T-helper 17 cell (primary cell): ENCODE results near the gene PPM1D. TPM values are rescaled to one million over a fixed set of nuclear protein-coding genes. Genes with fewer than 3 reads are reported as not detected.
"Not testable (repeated sequence)": the region's sequence is repeated elsewhere in the genome, so short reads cannot be mapped to it uniquely, and the experiment has no call there.

Source experiments
- ATAC-seq: fragments of 150-1000 bp; cut with Tn5 transposase; 2 replicates; pipeline ENCODE4 v1.10.0; 2021; ENCODE audit warnings: mild to moderate bottlenecking, moderate library complexity
- DNase-seq, 3 donors: peaks; one replicate each; pipeline versions ENCODE4 v3.0.0 to v3.0.0-alpha.2; 2020 to 2021
- H3K9me3 ChIP-seq: one replicate; pipeline ENCODE4 v1.7.0; 2013; ENCODE audit warnings: low read length, mild to moderate bottlenecking; ENCODE audit not compliant: control insufficient read depth, poor library complexity, severe bottlenecking
- H3K27ac Mint-ChIP-seq: one replicate; pipeline ENCODE4 v1.8.0; 2022; ENCODE audit warnings: mild to moderate bottlenecking, moderate library complexity, mixed read lengths
- H3K27me3 Mint-ChIP-seq: one replicate; pipeline ENCODE4 v1.8.0; 2022; ENCODE audit warnings: mixed read lengths
- H3K36me3 Mint-ChIP-seq: one replicate; pipeline ENCODE4 v1.8.0; 2022; ENCODE audit warnings: low read depth, mixed read lengths
- H3K4me1 Mint-ChIP-seq: one replicate; pipeline ENCODE4 v1.8.0; 2022; ENCODE audit warnings: mild to moderate bottlenecking, mixed read lengths
- H3K4me3 Mint-ChIP-seq: one replicate; pipeline ENCODE4 v1.8.0; 2022; ENCODE audit warnings: mild to moderate bottlenecking, moderate library complexity, mixed read lengths
- total RNA-seq, 4 donors: library from RNA in 2 of 4; stranded (reverse) in 2 of 4; gene quantifications; one replicate each; pipeline ENCODE4 v1.2.3 and lab custom pipeline; 2022 to 2026

The PPM1D gene
- total RNA-seq, 2 donors from 2014 or later = 20.0 to 24.5 TPM

DNA sequence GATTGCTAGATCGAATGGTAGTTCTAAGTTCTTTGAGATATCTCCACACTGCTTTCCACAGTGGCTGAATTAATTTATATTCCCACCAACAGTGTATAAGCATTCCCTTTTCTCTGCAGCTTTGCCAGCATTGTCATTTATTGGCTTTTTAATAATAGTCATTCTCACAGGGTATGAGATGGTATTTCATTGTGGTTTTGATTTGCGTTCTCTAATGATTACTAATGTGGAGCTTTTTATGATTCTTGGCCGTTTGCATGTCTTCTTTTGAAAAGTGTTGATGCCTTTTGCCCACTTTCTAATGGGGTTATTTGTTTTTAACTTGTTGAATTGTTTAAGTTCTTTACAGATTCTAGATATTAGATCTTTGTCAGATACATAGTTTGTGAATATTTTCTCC lies 41.1 kb downstream of the PPM1D start:
- Mint-ChIP-seq H3K36me3 (peaks cover 2% of the 10 kb centered on the region), H3K4me3 (no peak overlapping the region), H3K27me3 (no peaks in the 10 kb centered on the region), H3K4me1 (peaks cover 5% of the 10 kb centered on the region), H3K27ac (no peak overlapping the region)
- H3K9me3 ChIP-seq = no peaks in the 10 kb centered on the region
- DNase-seq (no peak), ATAC-seq (no peak)

DNA sequence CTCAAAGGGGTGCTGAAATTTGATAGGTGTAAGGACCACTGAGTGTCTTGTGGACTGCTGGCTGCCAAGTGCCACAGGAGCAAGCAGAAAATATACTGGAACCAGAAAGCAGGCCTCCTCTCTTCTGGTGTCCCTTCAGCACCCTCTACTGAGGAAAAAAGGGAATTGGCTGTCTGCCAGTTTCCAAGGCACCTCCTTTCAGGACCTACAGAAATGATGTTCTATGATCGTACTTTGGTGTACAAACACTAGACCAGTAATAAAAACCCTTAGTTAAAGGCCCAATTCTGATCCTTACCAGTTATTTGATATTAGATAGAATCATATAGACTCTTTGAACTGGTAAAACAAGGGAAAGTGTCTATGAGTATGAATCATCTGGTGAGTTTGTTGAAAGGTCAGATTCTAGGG lies 41.8 kb downstream of the PPM1D start:
- no peak overlapping the region for H3K27ac Mint-ChIP-seq

DNA sequence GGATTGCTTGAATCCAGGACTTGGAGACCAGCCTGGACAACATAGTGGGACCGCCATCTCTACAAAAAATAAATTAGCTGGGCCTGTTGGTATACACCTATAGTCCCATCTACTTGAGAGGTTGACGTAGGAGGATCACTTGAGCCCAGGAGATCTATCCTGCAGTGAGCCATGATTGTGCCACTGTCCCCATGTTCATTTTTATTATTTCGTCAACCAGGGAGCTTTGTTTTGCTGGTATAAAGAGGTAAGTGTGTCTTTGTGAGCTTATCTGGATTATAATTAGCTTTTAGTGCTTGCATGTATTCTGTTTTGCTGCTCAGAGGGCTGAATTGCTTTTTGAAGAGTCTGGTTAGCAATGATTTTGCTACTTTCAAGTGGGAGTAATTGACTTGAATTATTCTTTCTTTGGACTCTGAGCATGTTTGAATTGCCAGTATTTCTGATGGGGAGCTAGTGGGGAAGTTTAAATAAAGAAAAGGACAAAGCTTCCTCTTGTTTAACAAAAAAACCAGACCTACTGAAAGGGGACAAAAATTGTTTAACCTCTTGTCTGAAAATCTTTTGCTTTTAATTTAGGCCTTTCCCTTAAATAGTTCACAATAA lies 46.0 kb downstream of the PPM1D start:
- peaks cover 12% of the 10 kb centered on the region for H3K36me3 Mint-ChIP-seq
- DNase-seq (no peak), ATAC-seq (no peak)
- no peaks in the 10 kb centered on the region for H3K27me3 Mint-ChIP-seq
- no peak overlapping the region for H3K4me3 Mint-ChIP-seq
- no peaks in the 10 kb centered on the region for H3K9me3 ChIP-seq
- peak overlapping the region; percentile 29 for H3K27ac Mint-ChIP-seq
- peaks cover 15% of the 10 kb centered on the region for H3K4me1 Mint-ChIP-seq

More for the DNA sequence above, 41.8 kb downstream of the PPM1D start:
- H3K9me3 ChIP-seq = no peaks in the 10 kb centered on the region
- Mint-ChIP-seq H3K4me3 (no peak overlapping the region), H3K27me3 (no peaks in the 10 kb centered on the region), H3K36me3 (peaks cover 2% of the 10 kb centered on the region), H3K4me1 (peaks cover 7% of the 10 kb centered on the region)
- DNase-seq = peak in 1 of 3 donors; percentile 32
- peak; percentile 56 for ATAC-seq

DNA sequence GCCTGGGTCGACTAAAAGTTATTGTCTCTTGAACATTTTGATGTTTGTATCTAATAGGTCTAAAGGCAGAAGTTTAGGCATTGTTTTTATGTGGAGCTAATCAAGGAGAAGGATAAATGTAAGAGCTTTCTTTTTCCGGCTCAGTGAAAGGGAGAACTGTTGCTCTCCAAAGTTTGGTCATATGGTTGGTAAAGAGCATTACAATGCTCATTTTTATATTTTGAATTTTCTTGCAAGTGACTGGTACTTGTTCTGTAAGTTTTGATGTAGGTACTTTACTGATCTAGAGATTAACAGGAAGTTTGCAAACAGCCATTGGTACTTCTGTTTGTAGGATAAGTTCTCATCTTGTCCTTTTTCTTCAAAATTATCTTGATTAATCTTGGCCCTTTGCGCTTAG lies 46.7 kb downstream of the PPM1D start:
- no peaks in the 10 kb centered on the region for H3K9me3 ChIP-seq
- Mint-ChIP-seq H3K4me1 (peaks cover 16% of the 10 kb centered on the region), H3K27ac (peak overlapping the region; percentile 29), H3K36me3 (peaks cover 13% of the 10 kb centered on the region), H3K27me3 (no peaks in the 10 kb centered on the region), H3K4me3 (no peak overlapping the region)
- no peak for DNase-seq
- ATAC-seq = no peak

DNA sequence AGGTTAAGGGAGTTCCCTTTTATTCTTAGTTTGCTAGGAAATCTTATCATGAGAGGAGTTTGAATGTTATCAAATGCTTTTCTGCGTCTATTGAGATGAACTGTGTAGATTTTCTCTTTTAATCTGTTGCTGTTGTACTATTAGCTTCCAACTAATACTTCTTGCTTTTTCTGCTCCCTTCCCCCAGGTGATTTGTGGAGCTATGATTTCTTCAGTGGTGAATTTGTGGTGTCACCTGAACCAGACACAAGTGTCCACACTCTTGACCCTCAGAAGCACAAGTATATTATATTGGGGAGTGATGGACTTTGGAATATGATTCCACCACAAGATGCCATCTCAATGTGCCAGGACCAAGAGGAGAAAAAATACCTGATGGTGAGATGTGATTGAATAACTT lies 47.7 kb downstream of the PPM1D start:
- Mint-ChIP-seq H3K4me3 (no peak overlapping the region), H3K4me1 (peaks cover 19% of the 10 kb centered on the region), H3K36me3 (peaks cover 13% of the 10 kb centered on the region), H3K27me3 (no peaks in the 10 kb centered on the region), H3K27ac (no peak overlapping the region)
- DNase-seq = no peak
- no peak for ATAC-seq
- H3K9me3 ChIP-seq = no peaks in the 10 kb centered on the region

DNA sequence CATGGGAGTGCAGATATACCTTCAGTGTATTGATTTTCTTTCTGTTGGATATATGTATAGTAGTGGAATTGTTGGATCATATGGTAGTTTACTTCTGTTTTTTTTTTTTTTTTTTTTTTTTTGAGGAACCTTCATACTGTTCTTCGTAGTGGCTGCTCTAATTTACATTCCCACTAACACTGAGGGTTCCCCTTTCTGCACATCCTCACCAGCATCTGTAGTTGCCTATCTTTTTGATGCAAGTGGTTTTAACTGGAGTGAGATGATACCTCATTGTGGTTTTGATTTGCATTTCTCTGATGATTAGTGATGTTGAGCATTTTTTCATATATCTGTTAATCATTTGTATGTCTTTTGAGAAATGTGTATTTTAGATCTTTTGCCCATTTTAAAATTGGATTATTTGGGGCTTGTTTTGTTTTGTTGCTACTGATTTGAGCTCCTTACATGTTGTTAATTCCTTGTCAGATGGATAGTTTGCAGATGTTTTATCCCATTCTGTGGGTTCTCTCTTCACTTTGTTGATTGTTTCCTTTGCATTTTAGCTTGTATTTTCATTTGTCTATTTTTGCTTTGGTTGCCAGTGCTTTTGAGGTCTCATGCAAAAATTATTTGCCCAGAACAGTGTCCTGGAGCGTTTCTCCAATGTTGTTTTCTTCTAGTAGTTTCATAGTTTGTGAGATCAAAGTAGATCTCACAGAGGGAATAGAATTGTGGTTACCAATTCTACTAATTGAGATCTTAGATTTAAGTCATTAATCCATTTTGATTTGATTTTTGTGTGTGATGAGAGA lies 52.7 kb downstream of the PPM1D start:
- Mint-ChIP-seq H3K4me3 (peak overlapping the region; percentile 69), H3K36me3 (peaks cover 13% of the 10 kb centered on the region), H3K27me3 (no peaks in the 10 kb centered on the region), H3K27ac (peak overlapping the region; percentile 60), H3K4me1 (peaks cover 30% of the 10 kb centered on the region)
- ATAC-seq (peak; percentile 50), DNase-seq (no peak)
- H3K9me3 ChIP-seq = no peaks in the 10 kb centered on the region

DNA sequence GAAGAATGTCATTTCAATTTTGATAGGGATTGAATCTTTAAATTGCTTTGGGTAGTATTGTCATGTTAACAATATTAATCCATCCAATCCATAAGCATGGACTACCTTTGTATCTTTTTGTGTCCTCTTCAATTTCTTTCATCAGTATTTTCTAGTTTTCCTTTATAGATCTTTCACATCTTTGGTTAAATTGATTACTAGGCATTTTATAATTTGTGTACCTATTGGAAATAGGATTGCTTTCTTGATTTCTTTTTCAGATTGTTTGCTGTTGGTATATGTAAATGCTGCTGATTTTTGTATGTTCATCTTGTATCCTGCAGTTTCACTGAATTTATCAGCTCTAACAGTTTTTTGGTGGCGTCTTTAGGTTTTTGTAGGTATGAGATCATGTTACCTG lies 53.6 kb downstream of the PPM1D start:
- DNase-seq (no peak), ATAC-seq (no peak)
- Mint-ChIP-seq H3K4me1 (peaks cover 30% of the 10 kb centered on the region), H3K36me3 (peaks cover 13% of the 10 kb centered on the region), H3K27me3 (no peaks in the 10 kb centered on the region), H3K27ac (peak overlapping the region; percentile 60), H3K4me3 (no peak overlapping the region)
- no peaks in the 10 kb centered on the region for H3K9me3 ChIP-seq

DNA sequence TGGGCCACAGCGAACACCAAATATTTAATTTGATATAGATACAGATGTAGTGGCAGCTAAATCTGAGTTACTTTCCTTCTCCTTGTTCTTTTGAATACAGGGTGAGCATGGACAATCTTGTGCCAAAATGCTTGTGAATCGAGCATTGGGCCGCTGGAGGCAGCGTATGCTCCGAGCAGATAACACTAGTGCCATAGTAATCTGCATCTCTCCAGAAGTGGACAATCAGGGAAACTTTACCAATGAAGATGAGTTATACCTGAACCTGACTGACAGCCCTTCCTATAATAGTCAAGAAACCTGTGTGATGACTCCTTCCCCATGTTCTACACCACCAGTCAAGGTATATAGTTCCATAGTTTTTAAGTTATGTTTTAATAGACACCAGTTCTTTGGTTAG lies 56.5 kb downstream of the PPM1D start:
- Mint-ChIP-seq H3K4me1 (peaks cover 20% of the 10 kb centered on the region), H3K27me3 (no peaks in the 10 kb centered on the region), H3K4me3 (no peak overlapping the region), H3K36me3 (no peaks in the 10 kb centered on the region), H3K27ac (no peak overlapping the region)
- H3K9me3 ChIP-seq = no peaks in the 10 kb centered on the region
- no peak for DNase-seq
- ATAC-seq = no peak

DNA sequence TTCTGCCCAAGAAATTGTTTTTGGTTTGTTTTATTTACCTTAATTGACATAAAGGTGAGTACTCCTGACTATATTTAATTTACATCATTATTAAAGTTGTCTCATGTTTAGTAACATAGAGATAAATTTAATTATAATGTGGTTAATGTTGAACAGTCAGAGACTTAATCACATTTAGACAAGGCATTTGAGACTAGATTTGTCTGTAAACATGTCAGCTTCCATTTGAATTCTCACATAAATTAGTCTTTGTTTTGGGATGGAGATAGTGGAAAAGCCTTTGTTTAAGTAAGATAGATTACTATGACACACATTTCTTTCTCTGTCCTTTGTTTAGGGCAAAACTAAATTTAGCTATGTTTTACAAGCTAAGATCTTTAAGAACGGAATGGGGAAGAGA lies 59.2 kb downstream of the PPM1D start:
- peaks cover 3% of the 10 kb centered on the region for H3K36me3 Mint-ChIP-seq
- H3K27me3 Mint-ChIP-seq = no peaks in the 10 kb centered on the region
- H3K27ac Mint-ChIP-seq = no peak overlapping the region
- H3K4me1 Mint-ChIP-seq = no peaks in the 10 kb centered on the region
- DNase-seq (no peak), ATAC-seq (no peak)
- peak overlapping the region; percentile 53 for H3K4me3 Mint-ChIP-seq
- H3K9me3 ChIP-seq = no peaks in the 10 kb centered on the region

DNA sequence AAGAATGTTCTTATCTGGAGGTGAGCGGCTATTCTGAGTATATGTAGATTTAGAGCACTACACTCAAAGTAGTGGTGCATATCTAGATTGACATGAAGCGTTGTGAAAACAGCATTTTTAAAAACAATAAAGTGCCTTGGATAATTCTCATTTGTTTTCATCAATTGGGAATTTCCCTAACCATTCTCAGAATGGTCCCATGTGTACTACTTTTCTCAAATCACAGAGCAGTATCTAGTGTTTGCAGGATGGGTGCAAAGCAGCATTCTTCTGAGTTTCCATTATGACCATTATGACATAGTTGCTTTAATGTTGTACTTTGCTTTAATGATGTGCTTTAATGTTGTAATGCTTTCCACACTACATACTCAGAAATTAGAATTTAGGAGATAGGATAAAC lies 61.5 kb downstream of the PPM1D start:
- no peaks in the 10 kb centered on the region for H3K9me3 ChIP-seq
- DNase-seq (no peak), ATAC-seq (no peak)
- H3K4me1 Mint-ChIP-seq = no peaks in the 10 kb centered on the region
- no peaks in the 10 kb centered on the region for H3K27me3 Mint-ChIP-seq
- H3K36me3 Mint-ChIP-seq = peaks cover 3% of the 10 kb centered on the region
- no peak overlapping the region for H3K4me3 Mint-ChIP-seq
- peak overlapping the region; percentile 51 for H3K27ac Mint-ChIP-seq

DNA sequence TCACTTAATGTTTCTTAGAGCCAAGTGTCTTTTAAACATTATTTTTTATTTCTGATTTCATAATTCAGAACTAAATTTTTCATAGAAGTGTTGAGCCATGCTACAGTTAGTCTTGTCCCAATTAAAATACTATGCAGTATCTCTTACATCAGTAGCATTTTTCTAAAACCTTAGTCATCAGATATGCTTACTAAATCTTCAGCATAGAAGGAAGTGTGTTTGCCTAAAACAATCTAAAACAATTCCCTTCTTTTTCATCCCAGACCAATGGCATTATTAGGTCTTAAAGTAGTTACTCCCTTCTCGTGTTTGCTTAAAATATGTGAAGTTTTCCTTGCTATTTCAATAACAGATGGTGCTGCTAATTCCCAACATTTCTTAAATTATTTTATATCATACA lies 64.0 kb downstream of the PPM1D start:
- Mint-ChIP-seq H3K36me3 (peaks cover 3% of the 10 kb centered on the region), H3K27me3 (no peaks in the 10 kb centered on the region), H3K4me1 (no peaks in the 10 kb centered on the region), H3K4me3 (no peak overlapping the region), H3K27ac (no peak overlapping the region)
- ATAC-seq (no peak), DNase-seq (no peak)
- H3K9me3 ChIP-seq = no peaks in the 10 kb centered on the region

DNA sequence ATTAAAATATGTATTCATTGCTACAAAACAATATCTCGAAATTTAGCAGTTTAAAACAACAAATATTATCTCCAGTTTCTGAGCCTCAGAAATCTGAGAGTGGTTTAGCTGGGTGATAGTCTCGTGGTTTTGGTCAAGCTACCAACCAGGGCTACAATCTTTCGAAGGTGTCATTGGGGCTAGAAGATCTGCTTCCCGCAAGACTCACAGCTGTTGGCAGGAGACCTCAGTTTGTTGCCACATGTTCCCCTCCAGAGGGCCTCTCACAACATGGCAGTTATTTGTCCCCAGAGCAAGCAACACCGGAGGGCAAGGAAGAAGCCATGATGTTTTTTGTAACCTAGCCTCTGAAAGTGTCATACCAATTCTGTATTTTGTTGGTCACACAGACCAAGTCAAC lies 65.6 kb downstream of the PPM1D start:
- H3K9me3 ChIP-seq = no peaks in the 10 kb centered on the region
- peaks cover 3% of the 10 kb centered on the region for H3K36me3 Mint-ChIP-seq
- H3K27me3 Mint-ChIP-seq = no peaks in the 10 kb centered on the region
- H3K4me3 Mint-ChIP-seq = no peak overlapping the region
- ATAC-seq = no peak
- no peaks in the 10 kb centered on the region for H3K4me1 Mint-ChIP-seq
- no peak for DNase-seq
- no peak overlapping the region for H3K27ac Mint-ChIP-seq

DNA sequence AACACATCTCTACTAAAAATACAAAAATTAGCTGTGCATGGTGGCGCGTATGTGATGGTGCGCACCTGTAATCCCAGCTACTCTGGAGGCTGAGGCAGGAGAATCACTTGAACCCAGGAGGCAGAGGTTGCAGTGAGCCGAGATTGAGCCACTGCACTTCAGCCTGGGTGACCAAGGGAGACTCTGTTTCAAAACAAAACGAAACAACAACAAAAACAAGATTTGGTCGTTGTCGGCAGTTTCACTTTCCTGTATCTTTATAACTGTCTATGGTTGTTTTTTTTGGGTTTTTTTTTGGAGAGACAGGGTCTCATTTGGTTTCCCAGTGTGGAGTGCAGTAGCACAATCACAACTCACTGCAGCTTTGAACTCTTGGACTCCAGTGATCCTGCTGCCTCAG lies 68.7 kb downstream of the PPM1D start:
- H3K9me3 ChIP-seq, H3K27me3 Mint-ChIP-seq, DNase-seq, ATAC-seq, H3K36me3 Mint-ChIP-seq, H3K4me1 Mint-ChIP-seq, H3K27ac Mint-ChIP-seq: not testable (repeated sequence)
- peak overlapping the region; percentile 45 for H3K4me3 Mint-ChIP-seq

DNA sequence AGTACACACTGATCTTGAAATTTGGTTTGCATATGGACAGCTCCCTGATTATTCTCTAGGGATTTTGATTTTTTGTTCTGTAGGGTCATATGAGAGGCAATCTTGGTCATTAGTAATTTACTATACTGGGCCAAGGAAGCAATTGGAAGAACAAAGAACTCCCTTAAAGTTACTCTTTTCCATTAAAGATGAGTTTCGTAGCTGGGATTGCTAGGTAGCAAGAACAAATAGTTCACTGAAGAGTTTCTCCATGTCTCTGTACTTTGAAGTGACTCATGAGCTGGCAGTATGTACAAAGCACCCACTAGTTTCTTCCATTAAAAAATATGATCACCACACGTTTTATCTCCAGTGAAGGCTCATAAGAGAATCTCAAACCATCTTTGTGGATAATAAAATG lies 71.5 kb downstream of the PPM1D start:
- no peaks in the 10 kb centered on the region for H3K9me3 ChIP-seq
- no peak for DNase-seq
- no peak overlapping the region for H3K4me3 Mint-ChIP-seq
- H3K36me3 Mint-ChIP-seq = no peaks in the 10 kb centered on the region
- H3K4me1 Mint-ChIP-seq = no peaks in the 10 kb centered on the region
- no peak overlapping the region for H3K27ac Mint-ChIP-seq
- H3K27me3 Mint-ChIP-seq = no peaks in the 10 kb centered on the region
- ATAC-seq = no peak
